ENCODE results near the gene MAPKAP1. TPM values are rescaled to one million over a fixed set of nuclear protein-coding genes. Genes with fewer than 3 reads are reported as not detected.

Gene MAPKAP1
- total RNA-seq, 1 experiment from 2014 or later: 55.5 TPM

GRCh38 chr9:125388978-125389377 lies 318.0 kb downstream of the MAPKAP1 start:
- BruUV-seq (replicated peaks): no TSS peak
- intact Hi-C loops (cut with micrococcal nuclease; ENCODE audit: unreplicated experiment): no loop called here
- Mint-ChIP-seq H3K36me3 (ENCODE audit: insufficient read depth, unreplicated experiment) (no peaks in the 10 kb centered on the region), H3K4me3 (ENCODE audit: low read depth, unreplicated experiment) (no peak overlapping the region), H3K27me3 (ENCODE audit: unreplicated experiment) (no peaks in the 10 kb centered on the region), H3K4me1 (ENCODE audit: low read depth, unreplicated experiment) (no peaks in the 10 kb centered on the region), H3K27ac (ENCODE audit: unreplicated experiment) (no peak overlapping the region), H3K9me3 (ENCODE audit: low read depth, unreplicated experiment) (no peaks in the 10 kb centered on the region)
- TF ChIP-seq CTCF (IDR thresholded peaks at IDR 0.05; ENCODE audit: unreplicated experiment): no peak
- CTCF ChIA-PET: no interaction called here
- no peak for DNase-seq

DNA sequence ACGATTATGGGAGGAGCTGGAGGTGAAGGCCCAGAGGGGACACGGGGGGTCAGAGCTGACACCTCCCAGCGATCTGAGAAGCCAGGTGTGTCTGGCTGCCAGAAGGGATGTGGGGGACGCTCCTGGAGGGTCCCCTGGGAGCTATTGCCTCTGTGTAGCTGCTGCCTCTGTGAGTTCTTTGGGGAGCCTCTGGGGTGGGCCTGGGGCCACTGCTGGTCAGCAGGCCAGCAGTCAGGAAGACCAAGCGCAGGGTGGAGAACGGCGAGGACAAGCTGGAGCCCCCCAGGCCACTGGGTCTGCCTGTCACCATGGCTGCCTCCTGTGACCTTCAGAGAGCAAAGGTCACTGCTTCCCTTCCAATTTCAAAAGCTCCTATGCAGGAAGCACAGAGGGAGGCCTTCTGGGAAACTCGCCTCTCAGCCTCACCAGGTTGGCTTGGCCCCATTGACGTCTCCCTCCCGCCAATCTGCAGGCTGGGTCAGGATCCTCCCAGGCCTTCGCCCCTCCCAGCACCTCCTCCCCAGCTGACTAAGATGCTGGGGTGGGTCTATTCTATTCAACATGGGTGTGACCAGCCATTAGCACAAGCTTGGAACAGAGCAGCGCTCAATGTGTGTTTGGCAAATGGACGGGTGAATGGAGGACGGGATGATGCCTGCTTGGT lies 319.0 kb downstream of the MAPKAP1 start:
- BruUV-seq (replicated peaks): no TSS peak
- no peak for DNase-seq
- no peaks in the 10 kb centered on the region for H3K36me3 Mint-ChIP-seq (ENCODE audit: insufficient read depth, unreplicated experiment)
- intact Hi-C loops (cut with micrococcal nuclease; ENCODE audit: unreplicated experiment): no loop called here
- H3K4me3 Mint-ChIP-seq (ENCODE audit: low read depth, unreplicated experiment): no peak overlapping the region
- H3K27ac Mint-ChIP-seq (ENCODE audit: unreplicated experiment): no peak overlapping the region
- H3K9me3 Mint-ChIP-seq (ENCODE audit: low read depth, unreplicated experiment): no peaks in the 10 kb centered on the region
- TF ChIP-seq CTCF (IDR thresholded peaks at IDR 0.05; ENCODE audit: unreplicated experiment): no peak
- no peaks in the 10 kb centered on the region for H3K4me1 Mint-ChIP-seq (ENCODE audit: low read depth, unreplicated experiment)
- CTCF ChIA-PET: no interaction called here
- no peaks in the 10 kb centered on the region for H3K27me3 Mint-ChIP-seq (ENCODE audit: unreplicated experiment)

Other genes starting within 250 kb of the MAPKAP1 start
- gene PBX3, start 40.2 kb upstream of the MAPKAP1 start, total RNA-seq (2022): 4.3 and 8.0 TPM in 2 replicates

All from Calu3 (cell line).